D721Med (cell line): ENCODE data around the gene PDLIM7.

Source experiments
- DNase-seq: peaks from one replicate; pipeline ENCODE4 v3.0.0; 2011; ENCODE audit warnings: low spot score; ENCODE audit not compliant: insufficient read length
- FAIRE-seq: peaks from 2 replicates; lab custom pipeline; 2011; peaks lifted over from hg19 to GRCh38; lab: Jason Lieb, UNC
- CTCF ChIP-seq: IDR thresholded peaks from 2 replicates; pipeline ENCODE4 v1.5.1; 2012; ENCODE audit warnings: mild to moderate bottlenecking, control low read depth; ENCODE audit not compliant: insufficient read depth; ENCODE audit errors: missing control alignments

The PDLIM7 gene

GRCh38 chr5:177529247-177530203, 32.1 kb upstream of the PDLIM7 start:
- DNase-seq (no peak), FAIRE-seq (no peak)
- no peak for TF ChIP-seq CTCF

- TF ChIP-seq CTCF, result no peak
- FAIRE-seq (no peak), DNase-seq (no peak)
Measured at GRCh38 chr5:177528631-177529030, 31.2 kb upstream of the PDLIM7 start.

- FAIRE-seq (no peak), DNase-seq (no peak)
- no peak for TF ChIP-seq CTCF
Measured at GRCh38 chr5:177527595-177527994, 30.2 kb upstream of the PDLIM7 start.

- no peak for TF ChIP-seq CTCF
- FAIRE-seq, result no peak
- DNase-seq, result no peak
Measured at GRCh38 chr5:177526791-177527190, 29.4 kb upstream of the PDLIM7 start.

GRCh38 chr5:177526191-177526590, 28.8 kb upstream of the PDLIM7 start:
- FAIRE-seq, result no peak
- DNase-seq, result no peak
- TF ChIP-seq CTCF, result no peak

- FAIRE-seq (no peak), DNase-seq (no peak)
- no peak for TF ChIP-seq CTCF
Measured at GRCh38 chr5:177524941-177525655, 27.7 kb upstream of the PDLIM7 start.
